Measurements from ENCODE around the gene GPANK1. TPM values are rescaled to one million over a fixed set of nuclear protein-coding genes. Genes with fewer than 3 reads are reported as not detected.
A peak's percentile ranks its signal among the peaks of the same experiment; 100 is the strongest.

GPANK1 gene
- total and polyA plus RNA-seq, 2 of the 13 experiments (the other 11 are each of a cell fraction or from before 2014, with no cell fraction given): 15.4 to 22.8 TPM

- Histone ChIP-seq H3K4me3 (replicated peaks in 1 of 3; ENCODE audit: insufficient read depth in 1 of 3, low read depth in 2 of 3, low read length in 3 of 3) (no peak overlapping the region), H3K27ac (ENCODE audit: extremely low read length, insufficient read depth, low read length) (no peak overlapping the region), H3K4me1 (ENCODE audit: insufficient read depth, low read length) (peaks cover 26% of the 10 kb centered on the region), H3K9ac (ENCODE audit: insufficient read depth, low read depth, low read length) (no peak overlapping the region), H3K9me3 (ENCODE audit: low read length) (no peaks in the 10 kb centered on the region), H3K79me2 (ENCODE audit: insufficient read depth, low read length) (no peaks in the 10 kb centered on the region), H3K27me3 (ENCODE audit: control insufficient read depth in 1 of 2, insufficient read depth in 2 of 2, low read length in 2 of 2) (no peaks in the 10 kb centered on the region), H2AFZ (ENCODE audit: low read length) (no peak overlapping the region), H4K20me1 (ENCODE audit: insufficient read depth, low read length) (no peaks in the 10 kb centered on the region), H3K4me2 (ENCODE audit: low read depth, low read length) (peak overlapping the region; percentile 82; the same call in 1 of the 2 replicates), H3K36me3 (replicated peaks in 1 of 2; ENCODE audit: control insufficient read depth in 1 of 2, insufficient read depth in 2 of 2, low read length in 2 of 2) (peaks cover 17% of the 10 kb centered on the region in 2 experiments; a peak in 4 of 5 replicates)
- ATAC-seq (peak; percentile 4; the same call in 2 of the 3 replicates), FAIRE-seq (no peak), DNase-seq (ENCODE audit: low spot score) (no peak)
- CTCF ChIA-PET (ENCODE audit: low intra/inter-chr PET ratio, low total read pairs): interaction anchor here (3.9 kb wide), 1 partner anchor 86 kb away, joined by 30 read pairs; no protein-coding TSS in a partner anchor
- intact Hi-C loops (cut with micrococcal nuclease; ENCODE audit: unreplicated experiment) (loop anchor here (5.0 kb wide), 1 partner anchor 34 kb away; the partner anchor contains the start of gene LY6G6D), in situ Hi-C loops (cut with HindIII; ENCODE audit: extremely low pct_ligation_motif_present, low pct_unique_long_range_greater_than_20kb) (loop anchor here (5.0 kb wide), 1 partner anchor 84 kb away; no protein-coding TSS in a partner anchor)
- POLR2A ChIA-PET: interaction anchor here (1.4 to 3.2 kb wide), 5 partner anchors 18 to 147 kb away, joined by 3 to 14 read pairs (median 6); partner anchors contain the start of genes BAG6, CSNK2B and GPANK1
- WGBS (ENCODE audit: low lambda C conversion rate): 92% methylated on average over 12 of the region's 13 CpGs
- no TSS peak for BruUV-seq (replicated peaks)
- TF ChIP-seq NR3C1 (CRISPR knock-in tag; IDR thresholded peaks at IDR 0.05): no peak
- no peak for TF ChIP-seq ZNF75D (CRISPR knock-in tag; IDR thresholded peaks at IDR 0.05; ENCODE audit: borderline replicate concordance)
- no peak for TF ChIP-seq ZBTB1 (CRISPR knock-in tag; IDR thresholded peaks at IDR 0.05; ENCODE audit: borderline replicate concordance)
- TF ChIP-seq ZNF160 (CRISPR knock-in tag; IDR thresholded peaks at IDR 0.05): no peak
- TF ChIP-seq ZNF607 (CRISPR knock-in tag; IDR thresholded peaks at IDR 0.05; ENCODE audit: borderline replicate concordance): no peak
- TF ChIP-seq MED1 (CRISPR knock-in tag; IDR thresholded peaks at IDR 0.05): no peak
- TF ChIP-seq THRA (CRISPR knock-in tag; IDR thresholded peaks at IDR 0.05; ENCODE audit: borderline replicate concordance): no peak
- no peak for TF ChIP-seq MAZ (IDR thresholded peaks at IDR 0.05; ENCODE audit: borderline replicate concordance, low read depth, low read length)
- TF ChIP-seq MAZ (CRISPR knock-in tag; IDR thresholded peaks at IDR 0.05; ENCODE audit: low read depth): no peak
- TF ChIP-seq BCLAF1 (IDR thresholded peaks at IDR 0.05): no peak
- no peak for TF ChIP-seq EZH2 (conservative IDR thresholded peaks at IDR 0.05; ENCODE audit: low read depth, low read length)
- TF ChIP-seq KMT2A (CRISPR knock-in tag; IDR thresholded peaks at IDR 0.05): no peak
- TF ChIP-seq EED (CRISPR knock-in tag; IDR thresholded peaks at IDR 0.05): no peak
- TF ChIP-seq TAF15 (IDR thresholded peaks at IDR 0.05; ENCODE audit: low read depth, low read length, poor library complexity, severe bottlenecking): no peak
- TF ChIP-seq ZNF703 (CRISPR knock-in tag; IDR thresholded peaks at IDR 0.05; ENCODE audit: borderline replicate concordance): no peak
- TF ChIP-seq ZNF569 (CRISPR knock-in tag; IDR thresholded peaks at IDR 0.05; ENCODE audit: borderline replicate concordance): no peak
- TF ChIP-seq ZNF18 (CRISPR knock-in tag; IDR thresholded peaks at IDR 0.05; ENCODE audit: insufficient replicate concordance): no peak
- TF ChIP-seq ELK4 (CRISPR knock-in tag; IDR thresholded peaks at IDR 0.05; ENCODE audit: borderline replicate concordance): no peak
Observed at GRCh38 chr6:31683591-31683990, 18.8 kb upstream of the GPANK1 start.

Measured in HepG2 (cell line).